K562 (cell line): Measurements from ENCODE around the gene RNF150. TPM values are rescaled to one million over a fixed set of nuclear protein-coding genes. Genes with fewer than 3 reads are reported as not detected.

Experiments
- ATAC-seq: fragments of 200-7000 bp; cut with Tn5 transposase; 3 replicates; pipeline ENCODE4 v1.9.1; 2020; ENCODE audit warnings: moderate library complexity
- BruUV-seq: library from RNA; stranded (reverse); fragments of 400-500 nt; replicated peaks from 2 replicates; lab custom pipeline; 2021; lab: Mats Ljungman, UMichigan
- CTCF ChIA-PET: fragments of 300-600 bp; formaldehyde crosslinking; extraction: SDS; loops from one replicate; lab custom pipeline; 2021; ENCODE audit warnings: low intra/inter-chr PET ratio; lab: Yijun Ruan, JAX
- POLR2A ChIA-PET: fragments of 300-600, 350-650 bp; sonication (Branson Sonifier 250); formaldehyde crosslinking; extraction: SDS; loops from one replicate; lab custom pipeline; 2021; ENCODE audit warnings: antibody characterized with exemption, inconsistent platforms; lab: Yijun Ruan, JAX
- DNase-seq, 4 experiments: peaks; one replicate each; pipeline versions ENCODE4 v3.0.0 to v3.0.0-alpha.2; 2011 to 2018; ENCODE audit warnings: low spot score in 3 of 4, mixed read lengths in 3 of 4; ENCODE audit errors: extremely low read depth in 1 of 4
- FAIRE-seq: peaks from 2 replicates; lab custom pipeline; 2011; peaks lifted over from hg19 to GRCh38; lab: Jason Lieb, UNC
- H2AFZ ChIP-seq: 2 replicates; pipeline ENCODE4 v1.6.0; 2011; ENCODE audit warnings: low read depth, low read length, control low read depth, inconsistent platforms
- H3K27ac ChIP-seq: fragments of 200-600 bp; 3 replicates; pipeline ENCODE4 v1.8.0; 2011; ENCODE audit warnings: low read depth, mild to moderate bottlenecking, control low read depth, inconsistent platforms, low read length, moderate library complexity, mixed read lengths; ENCODE audit errors: extremely low read depth
- H3K27me3 ChIP-seq, 2 experiments: fragments of 300-600 bp in 1 of 2; 2 replicates in 1 of 2; 3 replicates in 1 of 2; pipeline versions ENCODE4 v1.6.0 to v1.8.0; 2011; ENCODE audit warnings: inconsistent platforms in 2 of 2, low read length in 2 of 2, mild to moderate bottlenecking in 1 of 2, mixed read lengths in 1 of 2, moderate library complexity in 1 of 2; ENCODE audit not compliant: control insufficient read depth in 2 of 2, insufficient read depth in 2 of 2
- H3K36me3 ChIP-seq: fragments of 300-600 bp; 3 replicates; pipeline ENCODE4 v1.8.0; 2011; ENCODE audit warnings: mild to moderate bottlenecking, low read length, inconsistent platforms; ENCODE audit not compliant: control insufficient read depth, insufficient read depth
- H3K4me1 ChIP-seq, 2 experiments: fragments of 200-600 bp in 1 of 2; replicated peaks in 1 of 2; 2 replicates in 1 of 2; 3 replicates in 1 of 2; pipeline versions ENCODE4 v1.5.1 to v1.8.0; 2011; ENCODE audit warnings: inconsistent platforms in 2 of 2, low read length in 2 of 2, mild to moderate bottlenecking in 1 of 2, mixed read lengths in 1 of 2, moderate library complexity in 1 of 2; ENCODE audit not compliant: control insufficient read depth in 2 of 2, insufficient read depth in 2 of 2
- H3K4me2 ChIP-seq: 2 replicates; pipeline ENCODE4 v1.6.1; 2011; ENCODE audit warnings: low read length, control low read depth, inconsistent platforms, mixed read lengths; ENCODE audit not compliant: insufficient read depth
- H3K4me3 ChIP-seq: fragments of 200-600 bp; sonication (generic), shearing (Covaris generic); 2 replicates; pipeline ENCODE4 v1.5.1; 2016; ENCODE audit warnings: control low read depth, inconsistent platforms
- H3K79me2 ChIP-seq: fragments of 200-600 bp; 3 replicates; pipeline ENCODE4 v1.8.0; 2011; ENCODE audit warnings: low read length, inconsistent platforms; ENCODE audit not compliant: control insufficient read depth, insufficient read depth
- H3K9ac ChIP-seq, 2 experiments: 2 replicates each; pipeline versions ENCODE4 v1.6.0 to v1.6.1; 2011; ENCODE audit warnings: low read depth in 2 of 2, low read length in 2 of 2, control low read depth in 1 of 2, inconsistent platforms in 1 of 2, mild to moderate bottlenecking in 1 of 2, mixed read lengths in 1 of 2; ENCODE audit not compliant: insufficient read depth in 1 of 2
- H3K9me1 ChIP-seq: one replicate; pipeline ENCODE4 v1.6.0; 2011; ENCODE audit warnings: inconsistent platforms, mild to moderate bottlenecking, low read length, moderate library complexity; ENCODE audit not compliant: control insufficient read depth, insufficient read depth
- H3K9me3 ChIP-seq: replicated peaks from 2 replicates; pipeline ENCODE4 v1.5.1; 2011; ENCODE audit warnings: low read depth, low read length, inconsistent platforms; ENCODE audit not compliant: control insufficient read depth, insufficient read depth
- H4K20me1 ChIP-seq: replicated peaks from 2 replicates; pipeline ENCODE4 v1.6.1; 2011; ENCODE audit warnings: low read length, inconsistent platforms, mixed read lengths; ENCODE audit not compliant: control insufficient read depth, insufficient read depth
- ADNP ChIP-seq: fragments of 200-800 bp; sonication (Bioruptor generic); IDR thresholded peaks from 2 replicates; pipeline ENCODE4 v1.6.1; 2016; ENCODE audit warnings: missing genetic modification characterization, missing compliant biosample characterization
- CBX8 ChIP-seq: fragments of 200-600 bp; sonication (generic); IDR thresholded peaks from 2 replicates; pipeline ENCODE4 v1.6.1; 2012; ENCODE audit warnings: borderline replicate concordance, mixed run types, low read depth, mild to moderate bottlenecking, moderate library complexity, mixed read lengths, low read length, control low read depth, inconsistent platforms; ENCODE audit not compliant: poor library complexity, severe bottlenecking; ENCODE audit errors: extremely low read depth
- HDAC3 ChIP-seq: fragments of 450-650 bp; IDR thresholded peaks from 2 replicates; pipeline ENCODE4 v1.6.1; 2018; ENCODE audit warnings: borderline replicate concordance, mild to moderate bottlenecking, moderate library complexity; ENCODE audit not compliant: partially characterized antibody
- HDAC6 ChIP-seq: IDR thresholded peaks from 2 replicates; pipeline ENCODE4 v1.6.1; 2012; ENCODE audit warnings: low read depth, mild to moderate bottlenecking, control low read depth, inconsistent platforms, low read length, moderate library complexity
- HLTF ChIP-seq: fragments of 450-650 bp; IDR thresholded peaks from 2 replicates; pipeline ENCODE4 v1.6.1; 2016
- MEF2D ChIP-seq: conservative IDR thresholded peaks from 2 replicates; pipeline ENCODE4 v1.6.1; 2016; ENCODE audit warnings: low read depth, missing genetic modification characterization, missing compliant biosample characterization
- NFE2 ChIP-seq: IDR thresholded peaks from 2 replicates; pipeline ENCODE4 v1.6.1; 2014; ENCODE audit warnings: antibody characterized with exemption, low read depth
- PURB ChIP-seq: sonication (generic); formaldehyde crosslinking; IDR thresholded peaks from 2 replicates; pipeline ENCODE4 v1.9.0; 2021; ENCODE audit warnings: low read depth, mild to moderate bottlenecking, missing genetic modification reagents
- RFX7 ChIP-seq: fragments of 250-450 bp; sonication (Bioruptor Pico); IDR thresholded peaks from 2 replicates; pipeline ENCODE4 v1.5.1; 2021; ENCODE audit warnings: mild to moderate bottlenecking
- SMARCB1 ChIP-seq: IDR thresholded peaks from 2 replicates; pipeline ENCODE4 v1.6.1; 2011; ENCODE audit warnings: improper control_type of control experiment, low read depth; ENCODE audit not compliant: insufficient read length
- SMARCE1 ChIP-seq: fragments of 450-650 bp; IDR thresholded peaks from 2 replicates; pipeline ENCODE4 v1.7.1; 2016; ENCODE audit warnings: mild to moderate bottlenecking
- TRIM24 ChIP-seq, 2 experiments: fragments of 450-650 bp; IDR thresholded peaks; 2 replicates each; pipeline ENCODE4 v1.6.1; 2016
- U2AF1 ChIP-seq: fragments of 200-400 bp; formaldehyde crosslinking; optimal IDR thresholded peaks from 2 replicates; pipeline ENCODE3; 2017; ENCODE audit warnings: mild to moderate bottlenecking, low read depth, low read length, moderate library complexity
- ZBTB8A ChIP-seq: fragments of 450-650 bp; IDR thresholded peaks from 2 replicates; pipeline ENCODE4 v1.6.1; 2018; ENCODE audit warnings: mild to moderate bottlenecking, moderate library complexity; ENCODE audit not compliant: partially characterized antibody
- ZNF133 ChIP-seq: fragments of 250-450 bp; sonication (Bioruptor Pico); IDR thresholded peaks from 2 replicates; pipeline ENCODE4 v1.4.0; 2020; ENCODE audit warnings: mild to moderate bottlenecking
- ZNF644 ChIP-seq: fragments of 200-800 bp; sonication (Bioruptor generic); IDR thresholded peaks from 2 replicates; pipeline ENCODE4 v1.6.1; 2016; ENCODE audit warnings: low read depth, missing genetic modification characterization, missing compliant biosample characterization
- in situ Hi-C: fragments of 300-500 bp; cut with MboI; formaldehyde crosslinking; loops from 4 replicates; pipeline ENCODE4 v1.15.0; 2018; ENCODE audit warnings: inconsistent platforms, mixed read lengths
- intact Hi-C: fragments of 100-400 bp; cut with micrococcal nuclease; formaldehyde crosslinking; loops from 2 replicates; pipeline ENCODE4 v1.14.2; 2022
- polyA plus RNA-seq, 8 experiments: library from polyadenylated mRNA; depleted of rRNA in 4 of 8; stranded (reverse) in 5 of 8; unstranded in 3 of 8; fragments of >200 nt; fragmentation: Nextera tagmentation in 2 of 8; fragmentation: Illumina TruSeq in 1 of 8; extraction: Ambion mirVana in 2 of 8; extraction: Trizol in 1 of 8; gene quantifications; 2 replicates each; pipeline versions ENCODE4 v1.2.1 to v1.2.3, GENCODE V29; 2011 to 2014; ENCODE audit warnings: inconsistent platforms in 1 of 8, missing spikeins in 1 of 8
- total RNA-seq, 7 experiments: library from RNA; depleted of rRNA in 6 of 7; stranded (reverse); fragments of >200 nt in 6 of 7; fragmentation: Illumina TruSeq in 2 of 7; extraction: Trizol in 2 of 7; gene quantifications; 2 replicates each; pipeline versions ENCODE4 v1.2.1 to v1.2.3, GENCODE V29; 2011 to 2021; ENCODE audit warnings: low replicate concordance in 1 of 7
- TF ChIP-seq, protein P1 (sequence below): sonication (generic); formaldehyde crosslinking; IDR thresholded peaks from 2 replicates; pipeline ENCODE4 v1.8.1; 2023; ENCODE audit warnings: mild to moderate bottlenecking, missing genetic modification reagents

The RNF150 gene
- total and polyA plus RNA-seq, 9 of the 15 experiments (the other 6 are each of a cell fraction or from before 2014, with no cell fraction given), result 0.09 TPM; not detected in 8

GRCh38 chr4:141037446-141037845, 95.8 kb downstream of the RNF150 start:
- in situ Hi-C loops (no loop called here), intact Hi-C loops (no loop called here)
- Histone ChIP-seq H3K9ac (no peak overlapping the region), H3K4me2 (no peak overlapping the region), H3K27me3 (no peaks in the 10 kb centered on the region), H4K20me1 (no peaks in the 10 kb centered on the region), H3K9me3 (no peaks in the 10 kb centered on the region), H3K4me1 (no peaks in the 10 kb centered on the region), H2AFZ (no peak overlapping the region), H3K4me3 (no peak overlapping the region), H3K79me2 (no peaks in the 10 kb centered on the region), H3K27ac (no peak overlapping the region), H3K36me3 (no peaks in the 10 kb centered on the region), H3K9me1 (no peaks in the 10 kb centered on the region)
- no peak for TF ChIP-seq HLTF
- TF ChIP-seq CBX8, result no peak
- TF ChIP-seq, protein P1, sequence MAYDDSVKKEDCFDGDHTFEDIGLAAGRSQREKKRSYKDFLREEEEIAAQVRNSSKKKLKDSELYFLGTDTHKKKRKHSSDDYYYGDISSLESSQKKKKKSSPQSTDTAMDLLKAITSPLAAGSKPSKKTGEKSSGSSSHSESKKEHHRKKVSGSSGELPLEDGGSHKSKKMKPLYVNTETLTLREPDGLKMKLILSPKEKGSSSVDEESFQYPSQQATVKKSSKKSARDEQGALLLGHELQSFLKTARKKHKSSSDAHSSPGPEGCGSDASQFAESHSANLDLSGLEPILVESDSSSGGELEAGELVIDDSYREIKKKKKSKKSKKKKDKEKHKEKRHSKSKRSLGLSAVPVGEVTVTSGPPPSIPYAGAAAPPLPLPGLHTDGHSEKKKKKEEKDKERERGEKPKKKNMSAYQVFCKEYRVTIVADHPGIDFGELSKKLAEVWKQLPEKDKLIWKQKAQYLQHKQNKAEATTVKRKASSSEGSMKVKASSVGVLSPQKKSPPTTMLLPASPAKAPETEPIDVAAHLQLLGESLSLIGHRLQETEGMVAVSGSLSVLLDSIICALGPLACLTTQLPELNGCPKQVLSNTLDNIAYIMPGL (CRISPR knock-in tag), result no peak
- no peak for TF ChIP-seq RFX7 (CRISPR knock-in tag)
- no peak for TF ChIP-seq PURB
- TF ChIP-seq ZBTB8A, result no peak
- no peak for TF ChIP-seq SMARCE1
- TF ChIP-seq ZNF644 (tag), result no peak
- no peak for TF ChIP-seq HDAC3
- no peak for TF ChIP-seq ZNF133 (CRISPR knock-in tag)
- TF ChIP-seq SMARCB1, result no peak
- TF ChIP-seq ADNP (tag), result no peak
- TF ChIP-seq U2AF1, result no peak
- no peak for TF ChIP-seq MEF2D (tag)
- TF ChIP-seq TRIM24 (IDR thresholded peaks at IDR 0.05), result no peak
- TF ChIP-seq HDAC6, result no peak
- no peak for TF ChIP-seq NFE2
- CTCF ChIA-PET, result no interaction called here
- ATAC-seq (no peak), DNase-seq (no peak), FAIRE-seq (no peak)
- POLR2A ChIA-PET, result no interaction called here
- no TSS peak for BruUV-seq
